IMR-90 (cell line): Measurements from ENCODE around the gene PGBD5.

Source experiments
- MAFK ChIP-seq: IDR thresholded peaks from 2 replicates; pipeline ENCODE4 v1.6.1; 2012; ENCODE audit warnings: low read depth, low read length, improper control_type of control experiment
- MAZ ChIP-seq: IDR thresholded peaks from 2 replicates; pipeline ENCODE4 v1.6.1; 2012; ENCODE audit warnings: low read depth, mild to moderate bottlenecking, low read length, improper control_type of control experiment, moderate library complexity, borderline replicate concordance
- POLR2A ChIP-seq: IDR thresholded peaks from 2 replicates; pipeline ENCODE4 v1.6.1; 2012; ENCODE audit warnings: mild to moderate bottlenecking, low read depth, low read length
- RAD21 ChIP-seq: IDR thresholded peaks from 2 replicates; pipeline ENCODE4 v1.6.1; 2012; ENCODE audit warnings: low read length, improper control_type of control experiment
- RFX5 ChIP-seq: IDR thresholded peaks from 2 replicates; pipeline ENCODE4 v1.8.0; 2012; ENCODE audit warnings: low read depth, mild to moderate bottlenecking, low read length, moderate library complexity
- SMC3 ChIP-seq: fragments of 150-350 bp; IDR thresholded peaks from 2 replicates; pipeline ENCODE4 v1.6.1; 2016; ENCODE audit warnings: low read depth, mild to moderate bottlenecking, antibody characterized with exemption, low read length, moderate library complexity
- TF ChIP-seq, protein P1 (sequence below): conservative IDR thresholded peaks from 2 replicates; pipeline ENCODE4 v1.5.1; 2012; ENCODE audit warnings: mild to moderate bottlenecking, low read depth, low read length, improper control_type of control experiment

DNA sequence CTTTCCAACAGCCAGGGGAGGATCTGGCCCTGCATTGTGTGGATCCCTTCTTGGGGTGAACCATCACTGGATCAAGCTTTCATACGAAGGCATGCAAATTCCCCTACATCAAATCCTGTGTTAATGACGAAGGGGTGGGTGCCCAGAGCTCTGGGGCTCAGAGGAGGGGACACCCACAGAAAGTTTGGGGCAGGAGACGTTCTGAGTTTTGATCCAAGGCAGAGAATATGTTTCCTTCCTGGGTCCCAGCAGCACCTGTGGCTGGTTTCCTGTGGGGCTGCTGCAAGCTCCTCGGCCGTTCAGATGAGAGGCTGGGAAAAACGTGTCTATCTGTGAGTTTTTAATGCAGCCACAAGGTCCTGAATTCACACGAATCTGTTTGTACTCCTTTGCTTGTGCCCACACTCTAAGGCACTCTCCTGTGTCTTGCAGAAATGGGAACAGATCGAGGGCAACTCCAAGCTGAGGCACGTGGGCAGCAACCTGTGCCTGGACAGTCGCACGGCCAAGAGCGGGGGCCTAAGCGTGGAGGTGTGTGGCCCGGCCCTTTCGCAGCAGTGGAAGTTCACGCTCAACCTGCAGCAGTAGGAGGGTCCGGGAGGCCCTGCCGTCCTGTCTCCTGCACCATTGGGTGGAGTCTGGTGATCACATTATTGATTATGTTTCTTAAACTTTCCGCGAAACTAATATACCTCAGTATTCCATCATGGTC is 147.1 kb downstream of the PGBD5 start:
- no peak for TF ChIP-seq RAD21
- TF ChIP-seq MAFK, result no peak
- TF ChIP-seq, protein P1, sequence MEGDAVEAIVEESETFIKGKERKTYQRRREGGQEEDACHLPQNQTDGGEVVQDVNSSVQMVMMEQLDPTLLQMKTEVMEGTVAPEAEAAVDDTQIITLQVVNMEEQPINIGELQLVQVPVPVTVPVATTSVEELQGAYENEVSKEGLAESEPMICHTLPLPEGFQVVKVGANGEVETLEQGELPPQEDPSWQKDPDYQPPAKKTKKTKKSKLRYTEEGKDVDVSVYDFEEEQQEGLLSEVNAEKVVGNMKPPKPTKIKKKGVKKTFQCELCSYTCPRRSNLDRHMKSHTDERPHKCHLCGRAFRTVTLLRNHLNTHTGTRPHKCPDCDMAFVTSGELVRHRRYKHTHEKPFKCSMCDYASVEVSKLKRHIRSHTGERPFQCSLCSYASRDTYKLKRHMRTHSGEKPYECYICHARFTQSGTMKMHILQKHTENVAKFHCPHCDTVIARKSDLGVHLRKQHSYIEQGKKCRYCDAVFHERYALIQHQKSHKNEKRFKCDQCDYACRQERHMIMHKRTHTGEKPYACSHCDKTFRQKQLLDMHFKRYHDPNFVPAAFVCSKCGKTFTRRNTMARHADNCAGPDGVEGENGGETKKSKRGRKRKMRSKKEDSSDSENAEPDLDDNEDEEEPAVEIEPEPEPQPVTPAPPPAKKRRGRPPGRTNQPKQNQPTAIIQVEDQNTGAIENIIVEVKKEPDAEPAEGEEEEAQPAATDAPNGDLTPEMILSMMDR, result no peak
- TF ChIP-seq POLR2A, result no peak
- TF ChIP-seq SMC3, result no peak
- TF ChIP-seq RFX5, result no peak
- no peak for TF ChIP-seq MAZ
